Measurements from ENCODE around the gene HTRA3.

DNA sequence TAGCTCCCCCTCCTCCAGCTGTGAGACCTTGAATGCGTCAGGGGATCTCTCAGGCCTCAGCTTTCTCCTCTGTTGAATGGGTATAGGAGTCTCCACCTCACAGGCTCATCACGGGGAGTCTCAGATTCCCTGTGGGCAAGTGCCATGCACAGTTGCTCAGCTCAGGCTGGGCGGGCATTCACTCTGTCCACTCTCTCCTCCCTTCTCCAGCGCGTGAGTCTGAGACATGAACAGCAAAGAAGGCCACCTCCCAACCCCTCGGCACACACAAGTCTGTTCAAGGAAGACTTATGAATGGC, 60.0 kb downstream of the HTRA3 start:
- TF ChIP-seq POLR2A (IDR thresholded peaks at IDR 0.05) = no peak
- TF ChIP-seq, protein P1, sequence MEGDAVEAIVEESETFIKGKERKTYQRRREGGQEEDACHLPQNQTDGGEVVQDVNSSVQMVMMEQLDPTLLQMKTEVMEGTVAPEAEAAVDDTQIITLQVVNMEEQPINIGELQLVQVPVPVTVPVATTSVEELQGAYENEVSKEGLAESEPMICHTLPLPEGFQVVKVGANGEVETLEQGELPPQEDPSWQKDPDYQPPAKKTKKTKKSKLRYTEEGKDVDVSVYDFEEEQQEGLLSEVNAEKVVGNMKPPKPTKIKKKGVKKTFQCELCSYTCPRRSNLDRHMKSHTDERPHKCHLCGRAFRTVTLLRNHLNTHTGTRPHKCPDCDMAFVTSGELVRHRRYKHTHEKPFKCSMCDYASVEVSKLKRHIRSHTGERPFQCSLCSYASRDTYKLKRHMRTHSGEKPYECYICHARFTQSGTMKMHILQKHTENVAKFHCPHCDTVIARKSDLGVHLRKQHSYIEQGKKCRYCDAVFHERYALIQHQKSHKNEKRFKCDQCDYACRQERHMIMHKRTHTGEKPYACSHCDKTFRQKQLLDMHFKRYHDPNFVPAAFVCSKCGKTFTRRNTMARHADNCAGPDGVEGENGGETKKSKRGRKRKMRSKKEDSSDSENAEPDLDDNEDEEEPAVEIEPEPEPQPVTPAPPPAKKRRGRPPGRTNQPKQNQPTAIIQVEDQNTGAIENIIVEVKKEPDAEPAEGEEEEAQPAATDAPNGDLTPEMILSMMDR (IDR thresholded peaks at IDR 0.05) = no peak
